Chondrocyte (in vitro differentiated cells): Measurements from ENCODE around the gene ATP2B2. TPM values are rescaled to one million over a fixed set of nuclear protein-coding genes. Genes with fewer than 3 reads are reported as not detected.
A peak's percentile ranks its signal among the peaks of the same experiment; 100 is the strongest.

Experiments used
- DNase-seq: peaks from one replicate; pipeline ENCODE4 v3.0.0; 2021; ENCODE audit warnings: mixed read lengths, low spot score
- H3K27ac Mint-ChIP-seq: one replicate; pipeline ENCODE4 v1.8.0; 2021; ENCODE audit warnings: mild to moderate bottlenecking, moderate library complexity, mixed read lengths; ENCODE audit not compliant: unreplicated experiment
- H3K27me3 Mint-ChIP-seq: 2 replicates; pipeline ENCODE4 v1.8.0; 2021; ENCODE audit warnings: low read depth, mixed read lengths
- H3K36me3 Mint-ChIP-seq: 2 replicates; pipeline ENCODE4 v1.8.0; 2021; ENCODE audit warnings: low read depth, mixed read lengths
- H3K4me1 Mint-ChIP-seq: 2 replicates; pipeline ENCODE4 v1.8.0; 2021; ENCODE audit warnings: low read depth, mild to moderate bottlenecking, mixed read lengths
- H3K4me3 Mint-ChIP-seq: one replicate; pipeline ENCODE4 v1.8.0; 2021; ENCODE audit warnings: mild to moderate bottlenecking, moderate library complexity, mixed read lengths; ENCODE audit not compliant: unreplicated experiment
- H3K9me3 Mint-ChIP-seq: 2 replicates; pipeline ENCODE4 v1.8.0; 2021; ENCODE audit warnings: low read depth, mixed read lengths
- total RNA-seq: library from RNA; stranded (reverse); gene quantifications from 3 replicates; pipeline ENCODE4 v1.2.1, GENCODE V29; 2021
- TF ChIP-seq, protein P1 (sequence below): fragments of 200-600 bp; sonication (generic); IDR thresholded peaks from 2 replicates; pipeline ENCODE4 v1.5.0; 2021; ENCODE audit warnings: antibody characterized with exemption, mild to moderate bottlenecking, moderate library complexity

ATP2B2 gene
- total RNA-seq, 1 donor from 2014 or later = 0.25 TPM

DNA sequence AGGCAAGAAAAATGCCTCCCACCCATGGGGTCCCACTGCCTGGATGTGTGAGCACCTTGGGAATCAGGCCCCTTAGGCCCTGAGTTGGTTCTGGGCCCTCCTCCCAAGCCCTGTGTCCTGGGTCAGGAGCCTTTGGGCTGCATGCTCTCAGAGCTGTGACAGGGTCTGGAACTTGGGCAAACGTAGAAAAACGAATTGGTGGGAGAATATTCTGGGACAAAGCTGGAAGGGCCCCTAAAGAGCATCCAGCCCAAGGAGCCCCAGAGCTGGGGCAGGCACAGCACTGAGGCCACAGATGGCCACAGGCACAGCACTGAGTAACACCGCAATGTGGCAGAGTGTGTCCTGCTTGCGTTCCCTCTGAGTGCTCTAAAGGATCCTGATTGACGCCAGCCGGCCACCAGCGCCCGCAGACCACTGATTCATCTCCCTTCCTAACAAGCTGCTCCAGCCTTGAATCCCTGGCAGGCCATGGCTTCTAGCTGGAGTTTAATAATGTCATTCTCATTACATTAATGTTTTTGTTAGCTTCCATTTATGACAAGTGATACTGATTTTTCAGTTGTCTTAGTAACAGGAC is 165.9 kb downstream of the ATP2B2 start:
- peak; percentile 65 for DNase-seq
- Mint-ChIP-seq H3K4me1 (no peaks in the 10 kb centered on the region), H3K9me3 (no peaks in the 10 kb centered on the region), H3K27me3 (peaks cover 27% of the 10 kb centered on the region), H3K4me3 (no peak overlapping the region), H3K36me3 (no peaks in the 10 kb centered on the region), H3K27ac (no peak overlapping the region)
- TF ChIP-seq, protein P1, sequence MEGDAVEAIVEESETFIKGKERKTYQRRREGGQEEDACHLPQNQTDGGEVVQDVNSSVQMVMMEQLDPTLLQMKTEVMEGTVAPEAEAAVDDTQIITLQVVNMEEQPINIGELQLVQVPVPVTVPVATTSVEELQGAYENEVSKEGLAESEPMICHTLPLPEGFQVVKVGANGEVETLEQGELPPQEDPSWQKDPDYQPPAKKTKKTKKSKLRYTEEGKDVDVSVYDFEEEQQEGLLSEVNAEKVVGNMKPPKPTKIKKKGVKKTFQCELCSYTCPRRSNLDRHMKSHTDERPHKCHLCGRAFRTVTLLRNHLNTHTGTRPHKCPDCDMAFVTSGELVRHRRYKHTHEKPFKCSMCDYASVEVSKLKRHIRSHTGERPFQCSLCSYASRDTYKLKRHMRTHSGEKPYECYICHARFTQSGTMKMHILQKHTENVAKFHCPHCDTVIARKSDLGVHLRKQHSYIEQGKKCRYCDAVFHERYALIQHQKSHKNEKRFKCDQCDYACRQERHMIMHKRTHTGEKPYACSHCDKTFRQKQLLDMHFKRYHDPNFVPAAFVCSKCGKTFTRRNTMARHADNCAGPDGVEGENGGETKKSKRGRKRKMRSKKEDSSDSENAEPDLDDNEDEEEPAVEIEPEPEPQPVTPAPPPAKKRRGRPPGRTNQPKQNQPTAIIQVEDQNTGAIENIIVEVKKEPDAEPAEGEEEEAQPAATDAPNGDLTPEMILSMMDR = no peak

DNA sequence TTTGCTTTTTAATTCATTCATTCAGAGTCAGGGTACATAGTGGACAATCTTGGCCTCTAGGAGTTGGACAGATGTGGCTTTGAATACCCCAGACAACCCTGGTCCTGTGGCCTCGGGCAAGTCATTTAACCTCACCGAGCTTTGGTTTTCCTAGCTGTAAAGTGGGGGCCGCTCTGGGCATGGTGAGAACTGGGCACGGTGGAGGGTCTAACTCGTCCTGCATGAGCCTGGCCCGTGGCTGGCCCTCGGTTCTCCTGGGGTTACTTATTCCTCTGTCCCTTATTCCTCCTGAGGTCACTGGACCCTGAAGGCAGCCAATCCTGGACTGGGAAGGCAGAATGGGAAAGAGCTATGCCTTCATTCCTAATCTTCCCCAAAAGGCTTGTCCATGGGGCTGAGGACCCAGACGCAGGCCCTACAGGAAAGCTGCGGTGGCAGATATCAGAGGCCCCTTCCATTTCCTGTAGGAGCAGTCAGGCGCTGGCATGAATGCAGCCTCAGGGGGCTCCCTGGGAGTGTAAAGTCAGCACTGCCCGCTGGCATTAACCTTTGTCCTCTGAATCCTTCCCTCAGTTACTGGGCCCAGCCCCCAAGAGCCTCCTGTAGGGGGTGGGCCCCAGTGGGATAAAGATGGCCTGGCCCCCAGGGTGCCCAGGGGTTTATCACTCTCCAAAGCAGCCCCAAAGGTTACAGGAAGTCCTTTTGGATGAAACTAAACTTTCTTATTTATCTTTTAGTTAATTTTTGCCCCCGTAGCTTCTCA is 166.6 kb downstream of the ATP2B2 start:
- no peaks in the 10 kb centered on the region for H3K9me3 Mint-ChIP-seq
- no peak overlapping the region for H3K4me3 Mint-ChIP-seq
- H3K27me3 Mint-ChIP-seq = peaks cover 29% of the 10 kb centered on the region
- H3K36me3 Mint-ChIP-seq = no peaks in the 10 kb centered on the region
- no peaks in the 10 kb centered on the region for H3K4me1 Mint-ChIP-seq
- DNase-seq = peak; percentile 34
- H3K27ac Mint-ChIP-seq = no peak overlapping the region
- TF ChIP-seq, protein P1 = no peak

DNA sequence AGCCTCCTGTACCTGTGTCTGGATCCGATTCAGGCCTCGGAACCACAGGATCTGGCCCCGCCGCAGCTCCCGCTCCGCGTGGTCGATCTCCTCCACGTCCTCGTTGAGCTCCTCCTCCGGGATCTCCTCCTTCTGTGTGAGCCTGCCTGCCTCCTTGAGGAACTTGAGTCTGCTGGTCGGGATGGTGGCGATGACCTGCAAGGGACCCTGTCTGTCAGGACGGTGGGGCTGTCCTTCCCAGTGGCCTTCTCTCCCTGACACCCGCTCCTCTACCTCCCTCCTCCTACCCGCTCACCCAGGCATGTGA is 167.3 kb downstream of the ATP2B2 start:
- Mint-ChIP-seq H3K4me1 (no peaks in the 10 kb centered on the region), H3K27ac (no peak overlapping the region), H3K27me3 (peaks cover 27% of the 10 kb centered on the region), H3K9me3 (no peaks in the 10 kb centered on the region), H3K4me3 (no peak overlapping the region), H3K36me3 (no peaks in the 10 kb centered on the region)
- TF ChIP-seq, protein P1 = no peak
- DNase-seq = no peak

DNA sequence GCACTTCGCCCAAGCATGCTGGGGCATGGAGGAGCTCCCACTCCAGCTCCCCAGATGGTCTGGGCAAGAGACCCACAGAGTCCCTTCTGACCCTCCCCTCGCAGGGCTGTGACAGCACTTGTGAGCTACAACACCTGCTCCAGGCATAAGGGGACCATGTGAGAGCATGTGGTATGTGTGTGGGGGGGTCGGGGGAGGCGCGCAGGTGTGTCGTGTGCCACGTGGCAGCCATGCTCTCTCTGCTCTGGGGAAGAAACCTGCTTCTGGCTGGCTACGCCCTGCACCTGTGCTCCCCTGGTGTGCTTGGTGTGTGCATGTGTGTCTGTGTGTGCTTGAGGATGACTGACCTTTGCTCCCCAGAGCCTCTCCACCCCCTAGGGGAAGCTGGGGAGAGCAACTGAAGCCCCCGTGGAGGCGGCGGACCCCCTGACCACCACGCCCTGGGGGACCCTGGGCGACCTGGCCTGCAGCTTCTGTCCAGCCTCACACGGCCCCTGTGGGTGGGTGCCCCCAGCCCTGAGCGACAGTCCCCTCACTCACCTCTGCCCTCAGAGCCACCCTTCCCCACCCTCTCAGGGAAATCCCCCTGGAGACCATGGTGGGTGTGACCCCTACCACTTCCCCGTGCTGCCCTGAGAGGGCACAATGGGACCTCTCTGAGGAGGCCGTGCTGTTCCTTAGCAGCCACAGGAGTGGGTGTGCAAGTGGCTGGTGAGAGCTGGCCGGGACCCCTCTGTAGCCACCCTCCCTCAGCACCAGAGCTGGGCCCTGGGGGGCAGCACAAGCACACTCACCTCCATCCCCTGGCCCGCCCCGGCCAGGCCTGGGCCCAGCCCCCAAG is 167.8 kb downstream of the ATP2B2 start:
- H3K27me3 Mint-ChIP-seq = peaks cover 29% of the 10 kb centered on the region
- TF ChIP-seq, protein P1 = no peak
- H3K4me1 Mint-ChIP-seq = no peaks in the 10 kb centered on the region
- H3K27ac Mint-ChIP-seq = no peak overlapping the region
- H3K36me3 Mint-ChIP-seq = no peaks in the 10 kb centered on the region
- H3K9me3 Mint-ChIP-seq = no peaks in the 10 kb centered on the region
- H3K4me3 Mint-ChIP-seq = no peak overlapping the region
- no peak for DNase-seq

DNA sequence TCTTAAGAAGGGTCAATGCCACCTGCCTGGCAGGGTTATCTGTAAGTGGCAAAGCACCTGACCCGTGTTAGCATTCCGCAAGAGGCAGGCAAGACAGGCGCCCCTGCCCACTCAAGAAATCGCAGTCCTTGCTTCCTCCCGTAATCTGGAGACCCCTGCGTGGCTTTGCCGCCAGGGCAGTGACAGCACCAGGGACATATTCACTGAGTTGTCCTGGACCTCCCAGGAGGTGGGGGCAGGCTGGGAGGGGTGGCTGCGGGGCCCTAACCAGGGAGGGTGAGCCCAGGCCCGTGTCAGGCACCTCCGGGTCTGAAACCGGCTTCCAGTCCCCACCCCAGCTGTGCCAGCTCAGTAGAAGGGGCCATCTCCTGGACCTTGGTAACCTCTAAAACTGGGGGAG is 168.6 kb downstream of the ATP2B2 start:
- H3K4me1 Mint-ChIP-seq = no peaks in the 10 kb centered on the region
- H3K4me3 Mint-ChIP-seq = no peak overlapping the region
- no peak overlapping the region for H3K27ac Mint-ChIP-seq
- H3K36me3 Mint-ChIP-seq = no peaks in the 10 kb centered on the region
- peaks cover 37% of the 10 kb centered on the region for H3K27me3 Mint-ChIP-seq
- H3K9me3 Mint-ChIP-seq = no peaks in the 10 kb centered on the region
- TF ChIP-seq, protein P1 = no peak
- no peak for DNase-seq
